ENCODE measurements around the gene TBC1D22A. TPM values are rescaled to one million over a fixed set of nuclear protein-coding genes. Genes with fewer than 3 reads are reported as not detected.

TBC1D22A gene
- total and polyA plus RNA-seq, 2 donors from 2014 or later: 24.6 to 39.4 TPM

GRCh38 chr22:46863794-46864193 lies 101.3 kb downstream of the TBC1D22A start:
- Histone ChIP-seq H3K4me3 (ENCODE audit: low read length in 3 of 3) (no peak overlapping the region), H3K27me3 (ENCODE audit: control insufficient read depth, insufficient read depth, low read length) (no peaks in the 10 kb centered on the region), H3K9ac (ENCODE audit: low read length in 3 of 3) (no peak overlapping the region), H3K27ac (ENCODE audit: low read depth in 2 of 2, low read length in 2 of 2) (no peak overlapping the region), H3K4me1 (ENCODE audit: control insufficient read depth in 2 of 3, insufficient read depth in 2 of 3, low read depth in 1 of 3, low read length in 3 of 3) (peaks cover 0 to 8% (median 5%) of the 10 kb centered on the region in 3 donors), H3K9me3 (ENCODE audit: control insufficient read depth in 2 of 3, insufficient read depth in 1 of 3, low read length in 3 of 3) (no peaks in the 10 kb centered on the region), H3K36me3 (ENCODE audit: control insufficient read depth in 2 of 3, insufficient read depth in 3 of 3, low read length in 3 of 3) (peaks cover 0 to 5% (median 0%) of the 10 kb centered on the region in 3 donors)
- intact Hi-C loops (cut with DNase I): no loop called here
- FAIRE-seq (no peak), DNase-seq (no peak)
- no peak for TF ChIP-seq CTCF (IDR thresholded peaks at IDR 0.05; ENCODE audit: borderline replicate concordance, extremely low read depth, insufficient read depth)

GRCh38 chr22:46864314-46865051 lies 102.0 kb downstream of the TBC1D22A start:
- DNase-seq (no peak), FAIRE-seq (no peak)
- intact Hi-C loops (cut with DNase I): no loop called here
- Histone ChIP-seq H3K36me3 (ENCODE audit: control insufficient read depth in 2 of 3, insufficient read depth in 3 of 3, low read length in 3 of 3) (peaks cover 0 to 5% (median 0%) of the 10 kb centered on the region in 3 donors), H3K4me3 (ENCODE audit: low read length in 3 of 3) (no peak overlapping the region), H3K27me3 (ENCODE audit: control insufficient read depth, insufficient read depth, low read length) (no peaks in the 10 kb centered on the region), H3K27ac (ENCODE audit: low read depth in 2 of 2, low read length in 2 of 2) (no peak overlapping the region), H3K4me1 (ENCODE audit: control insufficient read depth in 2 of 3, insufficient read depth in 2 of 3, low read depth in 1 of 3, low read length in 3 of 3) (peaks cover 0 to 8% (median 5%) of the 10 kb centered on the region in 3 donors), H3K9me3 (ENCODE audit: control insufficient read depth in 2 of 3, insufficient read depth in 1 of 3, low read length in 3 of 3) (no peaks in the 10 kb centered on the region), H3K9ac (ENCODE audit: low read length in 3 of 3) (no peak overlapping the region)
- peak; percentile 1 for TF ChIP-seq CTCF (IDR thresholded peaks at IDR 0.05; ENCODE audit: borderline replicate concordance, extremely low read depth, insufficient read depth)

DNA sequence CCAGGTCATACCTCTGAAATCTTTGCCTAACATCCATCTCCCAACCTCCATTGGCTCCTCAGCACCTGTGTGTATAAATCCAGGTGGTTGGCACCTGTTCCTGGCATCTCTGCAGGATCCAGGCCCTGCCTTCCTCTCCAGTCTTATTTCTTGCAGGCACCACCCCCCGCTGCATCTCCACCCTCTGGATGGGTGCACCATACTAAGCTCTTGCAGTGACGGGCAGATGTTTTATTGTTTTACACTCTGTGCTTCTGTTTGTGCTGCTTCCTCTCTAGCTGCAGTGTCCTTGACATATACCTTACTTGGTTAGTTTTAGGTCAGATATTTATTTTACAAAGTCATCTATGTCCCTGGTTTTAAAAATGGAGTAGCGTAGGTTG lies 102.6 kb downstream of the TBC1D22A start:
- Histone ChIP-seq H3K27ac (ENCODE audit: low read depth in 2 of 2, low read length in 2 of 2) (no peak overlapping the region), H3K36me3 (ENCODE audit: control insufficient read depth in 2 of 3, insufficient read depth in 3 of 3, low read length in 3 of 3) (peaks cover 0 to 5% (median 0%) of the 10 kb centered on the region in 3 donors), H3K4me1 (ENCODE audit: control insufficient read depth in 2 of 3, insufficient read depth in 2 of 3, low read depth in 1 of 3, low read length in 3 of 3) (peaks cover 0 to 8% (median 5%) of the 10 kb centered on the region in 3 donors), H3K27me3 (ENCODE audit: control insufficient read depth, insufficient read depth, low read length) (no peaks in the 10 kb centered on the region), H3K9ac (ENCODE audit: low read length in 3 of 3) (no peak overlapping the region), H3K4me3 (ENCODE audit: low read length in 3 of 3) (no peak overlapping the region), H3K9me3 (ENCODE audit: control insufficient read depth in 2 of 3, insufficient read depth in 1 of 3, low read length in 3 of 3) (no peaks in the 10 kb centered on the region)
- no peak for DNase-seq
- intact Hi-C loops (cut with DNase I): no loop called here
- FAIRE-seq: no peak
- no peak for TF ChIP-seq CTCF (IDR thresholded peaks at IDR 0.05; ENCODE audit: borderline replicate concordance, extremely low read depth, insufficient read depth)
